Heart left ventricle (tissue), 16 donors: ENCODE measurements around the gene NEDD4L. TPM values are rescaled to one million over a fixed set of nuclear protein-coding genes. Genes with fewer than 3 reads are reported as not detected.

Experiments
- ATAC-seq, 4 donors: fragments of 200-7000 bp; cut with Tn5 transposase; one replicate each; pipeline ENCODE4 v1.9.1; 2020 to 2022; ENCODE audit warnings: moderate library complexity in 4 of 4, mild to moderate bottlenecking in 3 of 4, moderate number of reproducible peaks in 1 of 4
- DNase-seq, 5 donors: peaks; one replicate each; pipeline ENCODE4 v3.0.0-alpha.2; 2020
- H3K27ac ChIP-seq, 12 donors: fragments of 200-600 bp; sonication (generic) in 4 of 12; one replicate each; pipeline versions ENCODE4 v1.5.0 to v1.8.0; 2016 to 2022; ENCODE audit warnings: mild to moderate bottlenecking in 2 of 12
- H3K27me3 ChIP-seq, 9 donors: fragments of 200-600 bp; sonication (generic) in 2 of 9; one replicate each; pipeline versions ENCODE4 v1.5.1 to v1.8.0; 2016 to 2022; ENCODE audit warnings: mild to moderate bottlenecking in 3 of 9
- H3K36me3 ChIP-seq, 9 donors: fragments of 200-600 bp; sonication (generic) in 2 of 9; one replicate each; pipeline versions ENCODE4 v1.5.0 to v1.8.0; 2018 to 2022; ENCODE audit warnings: mild to moderate bottlenecking in 2 of 9
- H3K4me1 ChIP-seq, 12 donors: fragments of 200-600 bp; sonication (generic) in 4 of 12; one replicate each; pipeline versions ENCODE4 v1.5.0 to v1.8.0; 2016 to 2022; ENCODE audit warnings: mild to moderate bottlenecking in 3 of 12
- H3K4me3 ChIP-seq, 12 donors: fragments of 200-600 bp; sonication (generic) in 4 of 12; one replicate each; pipeline versions ENCODE4 v1.5.0 to v1.8.0; 2017 to 2022; ENCODE audit warnings: mild to moderate bottlenecking in 9 of 12, moderate library complexity in 4 of 12
- H3K9me3 ChIP-seq, 12 donors: fragments of 200-600 bp; sonication (generic) in 4 of 12; one replicate each; pipeline versions ENCODE4 v1.5.0 to v1.8.0; 2016 to 2022; ENCODE audit warnings: mild to moderate bottlenecking in 1 of 12
- POLR2A ChIP-seq, 2 donors: fragments of 450-650 bp; IDR thresholded peaks; one replicate each; pipeline ENCODE4 v1.6.1; 2017; ENCODE audit warnings: antibody characterized with exemption in 2 of 2, mild to moderate bottlenecking in 2 of 2, moderate library complexity in 2 of 2
- WGBS, 4 donors: extraction: QIAGEN DNeasy Blood & Tissue Kit in 2 of 4; methylation state at CpG; one replicate each; pipeline versions ENCODE4 v1.1.5 to v1.1.7; 2013 to 2018; 5-methylcytosine and 5-hydroxymethylcytosine counted together
- intact Hi-C, 10 donors: fragments of 100-400 bp; cut with DNase I; formaldehyde crosslinking; loops; one replicate each; pipeline versions ENCODE4 v1.11.1 to v1.14.2; 2022
- polyA plus RNA-seq, 2 donors: library from polyadenylated mRNA; stranded (reverse); fragments of 200-250 nt; gene quantifications; one replicate each; pipeline ENCODE4 v1.2.3, GENCODE V29; 2013
- total RNA-seq, 9 donors: library from RNA; depleted of rRNA in 2 of 9; stranded (reverse); fragments of >200 nt in 2 of 9; fragmentation: NEBNext Ultra II Directional in 3 of 9; extraction: Animal tissue kit (Norgen Biotek cat#: 25700) in 3 of 9; gene quantifications; one replicate each; pipeline versions ENCODE4 v1.1.0 to v1.2.4, GENCODE V29; 2016 to 2023
- TF ChIP-seq, protein P1 (sequence below), 12 donors: fragments of 200-600 bp; sonication (generic) in 4 of 12; IDR thresholded peaks; one replicate each; pipeline versions ENCODE4 v1.5.0 to v1.8.0; 2018 to 2022; ENCODE audit warnings: antibody characterized with exemption in 12 of 12, mild to moderate bottlenecking in 5 of 12
- donor health status: ischemic (EF 13 %, LVEDD 7.1; RV severe dilation, severe dysfunction).
- donor health status: healthy with polysubstance abuse.
- donor health status: DM: no; HTN: yes; CAD: no.
- donor health status: DM: no; HTN: no; CAD: no.
- donor health status: ischemic (EF 25% LVEDD 6.9; RV normal size, moderate dysfunction).
- donor health status: ischemic (EF 25% LVEDD 5.7; RV mildly dilated, moderate dysfunction).
- donor health status: healthy.
- donor health status: DM: yes; HTN: yes; CAD: no.
- donor health status: ischemic (EF 35%, LVEDD 5.7; RV mildly dilated, moderate dysfunction).
- donor health status: nonischemic (EF 11% LVEDD 7.7; RV severe dilation, severe dysfunction).
- donor health status: DM: yes; HTN: yes; CAD: no.
- donor health status: PGD.
- donor health status: ischemic (EF 29% LVEDD 5.4; RV normal size, mild dysfunction).
- donor health status: nonischemic (EF 23%, LVEDD 6.1; RV moderate dilation, normal function).

The NEDD4L gene
- total and polyA plus RNA-seq, 11 donors, result 14.7 to 64.1 (median 51.7) TPM

DNA sequence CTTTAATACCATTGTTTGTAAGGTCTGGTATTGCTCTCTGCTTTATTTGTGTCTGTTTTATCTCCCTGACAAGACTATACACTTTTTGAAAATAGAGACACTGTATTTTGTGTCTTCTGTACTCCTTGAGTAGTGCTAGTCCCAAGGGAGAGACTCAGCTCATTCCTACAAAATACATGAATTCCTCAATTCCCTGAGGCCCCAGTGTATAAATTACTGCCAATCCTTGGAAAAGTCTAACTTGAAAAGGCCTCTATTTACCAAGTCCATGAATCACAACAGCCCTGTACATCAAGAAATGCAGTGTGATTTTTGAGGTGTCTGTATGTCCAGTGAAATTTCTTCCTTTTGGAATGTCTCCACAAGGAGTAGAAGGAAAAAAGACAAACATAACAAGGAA is 34.9 kb upstream of the NEDD4L start:
- no peak for TF ChIP-seq POLR2A (IDR thresholded peaks at IDR 0.05)
- TF ChIP-seq, protein P1, sequence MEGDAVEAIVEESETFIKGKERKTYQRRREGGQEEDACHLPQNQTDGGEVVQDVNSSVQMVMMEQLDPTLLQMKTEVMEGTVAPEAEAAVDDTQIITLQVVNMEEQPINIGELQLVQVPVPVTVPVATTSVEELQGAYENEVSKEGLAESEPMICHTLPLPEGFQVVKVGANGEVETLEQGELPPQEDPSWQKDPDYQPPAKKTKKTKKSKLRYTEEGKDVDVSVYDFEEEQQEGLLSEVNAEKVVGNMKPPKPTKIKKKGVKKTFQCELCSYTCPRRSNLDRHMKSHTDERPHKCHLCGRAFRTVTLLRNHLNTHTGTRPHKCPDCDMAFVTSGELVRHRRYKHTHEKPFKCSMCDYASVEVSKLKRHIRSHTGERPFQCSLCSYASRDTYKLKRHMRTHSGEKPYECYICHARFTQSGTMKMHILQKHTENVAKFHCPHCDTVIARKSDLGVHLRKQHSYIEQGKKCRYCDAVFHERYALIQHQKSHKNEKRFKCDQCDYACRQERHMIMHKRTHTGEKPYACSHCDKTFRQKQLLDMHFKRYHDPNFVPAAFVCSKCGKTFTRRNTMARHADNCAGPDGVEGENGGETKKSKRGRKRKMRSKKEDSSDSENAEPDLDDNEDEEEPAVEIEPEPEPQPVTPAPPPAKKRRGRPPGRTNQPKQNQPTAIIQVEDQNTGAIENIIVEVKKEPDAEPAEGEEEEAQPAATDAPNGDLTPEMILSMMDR (IDR thresholded peaks at IDR 0.05), result no peak
- ATAC-seq, result no peak
- intact Hi-C loops, result no loop called here

DNA sequence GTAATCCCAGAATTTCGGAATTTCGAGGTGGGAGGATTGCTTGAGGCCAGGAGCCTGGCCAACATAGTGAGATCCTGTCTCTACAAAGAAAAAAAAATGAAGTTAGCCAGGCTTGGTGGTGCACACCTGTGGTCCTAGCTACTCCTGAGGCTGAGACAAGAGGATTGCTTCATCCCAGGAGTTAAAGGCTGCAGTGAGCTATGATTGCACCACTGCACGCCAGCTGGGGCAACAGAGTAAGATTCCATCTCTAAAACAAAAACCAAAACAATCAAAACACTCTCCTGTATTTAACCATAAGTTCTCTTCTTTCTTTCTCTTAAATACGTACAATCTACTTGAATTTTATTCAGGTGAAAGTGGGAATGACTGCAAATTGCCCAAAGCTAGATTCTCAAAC is 33.8 kb upstream of the NEDD4L start:
- ATAC-seq, result no peak
- no peaks in the 10 kb centered on the region for H3K36me3 ChIP-seq
- no peaks in the 10 kb centered on the region for H3K4me1 ChIP-seq
- DNase-seq, result no peak
- H3K4me3 ChIP-seq, result no peak overlapping the region
- 89 to 95% (median 92%) methylated on average over 4 of the region's 4 CpGs for WGBS, 4 donors
- no peaks in the 10 kb centered on the region for H3K9me3 ChIP-seq
- intact Hi-C loops, result no loop called here
- no peak overlapping the region for H3K27ac ChIP-seq
- H3K27me3 ChIP-seq, result no peaks in the 10 kb centered on the region
- TF ChIP-seq, protein P1 (IDR thresholded peaks at IDR 0.05), result no peak
- TF ChIP-seq POLR2A (IDR thresholded peaks at IDR 0.05), result no peak

More for the DNA sequence above, 34.9 kb upstream of the NEDD4L start:
- DNase-seq, result no peak
- Histone ChIP-seq H3K36me3 (no peaks in the 10 kb centered on the region), H3K27ac (no peak overlapping the region), H3K9me3 (no peaks in the 10 kb centered on the region), H3K4me3 (no peak overlapping the region), H3K4me1 (no peaks in the 10 kb centered on the region), H3K27me3 (no peaks in the 10 kb centered on the region)

DNA sequence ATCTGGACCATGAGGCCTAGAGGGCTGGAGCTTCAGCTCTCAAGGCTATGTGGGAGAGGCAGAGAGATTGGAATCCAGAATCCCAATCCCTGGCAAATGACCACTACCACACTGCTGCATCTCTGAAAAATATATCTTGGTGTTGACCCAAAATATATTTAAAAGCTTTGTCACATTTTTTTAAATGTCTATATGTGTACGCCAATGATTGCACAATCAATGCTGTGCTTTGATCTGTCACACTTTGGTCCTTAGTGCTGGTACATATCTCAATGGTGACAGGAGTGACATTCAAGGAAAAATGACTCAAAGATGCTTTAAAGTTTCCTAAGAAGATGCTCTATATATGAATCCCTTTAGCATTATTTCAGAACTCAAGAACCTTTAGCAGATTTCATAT is 31.7 kb upstream of the NEDD4L start:
- intact Hi-C loops, result no loop called here
- Histone ChIP-seq H3K27me3 (no peaks in the 10 kb centered on the region), H3K4me3 (no peak overlapping the region), H3K27ac (no peak overlapping the region), H3K4me1 (no peaks in the 10 kb centered on the region), H3K36me3 (no peaks in the 10 kb centered on the region), H3K9me3 (peaks cover 0 to 14% (median 2%) of the 10 kb centered on the region in 12 donors)
- 86 to 100% (median 93%) methylated on average over 1 of the region's 1 CpG for WGBS, 4 donors
- ATAC-seq, result no peak
- TF ChIP-seq POLR2A (IDR thresholded peaks at IDR 0.05), result no peak
- TF ChIP-seq, protein P1 (IDR thresholded peaks at IDR 0.05), result no peak
- DNase-seq, result no peak

DNA sequence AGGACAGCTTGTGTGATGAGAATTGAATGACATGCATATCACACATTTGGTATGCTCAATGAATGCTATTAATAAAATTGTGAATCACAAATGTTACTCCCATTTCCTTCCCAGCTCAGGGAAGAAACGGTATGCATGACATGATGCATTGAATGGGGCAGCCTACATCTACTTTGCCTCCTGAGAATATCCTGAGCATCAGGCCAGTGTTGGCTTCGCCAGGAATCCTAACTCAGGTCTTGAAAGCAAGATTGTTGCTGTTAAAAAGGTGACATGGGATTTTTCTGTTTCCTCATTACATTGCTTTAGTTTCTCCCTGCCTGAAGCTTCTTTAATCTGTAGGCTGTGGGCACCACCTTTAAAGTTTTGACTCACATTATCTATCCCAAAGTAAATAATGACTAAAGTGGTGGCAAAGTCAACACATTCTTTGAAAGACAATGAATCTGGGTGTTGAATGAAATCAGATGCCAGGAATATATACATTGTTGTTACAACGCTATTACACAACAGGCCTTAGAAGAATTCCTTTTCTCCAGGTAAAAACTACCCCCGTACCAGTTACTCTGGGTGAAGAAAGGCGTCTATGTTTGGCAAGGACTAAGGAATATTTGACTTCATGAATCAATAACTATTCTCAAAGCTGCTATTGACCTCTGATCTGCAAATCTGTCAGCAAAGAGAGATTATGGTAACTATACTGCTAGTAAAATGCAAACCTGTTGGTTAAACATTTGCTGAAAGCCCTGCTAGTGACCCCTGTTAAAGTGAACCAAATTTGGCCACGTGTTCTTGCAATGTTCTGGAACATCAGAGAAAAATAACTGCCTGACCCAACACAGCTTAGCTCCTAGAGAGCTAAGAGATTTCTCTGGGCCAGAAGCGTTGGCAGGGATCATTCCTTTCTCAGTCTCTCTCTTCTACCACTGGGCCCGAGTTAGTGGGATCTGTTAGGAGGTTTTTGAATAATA is 30.5 kb upstream of the NEDD4L start:
- Histone ChIP-seq H3K9me3 (peaks cover 0 to 14% (median 2%) of the 10 kb centered on the region in 12 donors), H3K4me3 (no peak overlapping the region), H3K27me3 (no peaks in the 10 kb centered on the region), H3K4me1 (no peaks in the 10 kb centered on the region), H3K36me3 (no peaks in the 10 kb centered on the region), H3K27ac (no peak overlapping the region)
- DNase-seq (no peak), ATAC-seq (no peak)
- WGBS, 4 donors, result 58 to 67% (median 65%) methylated on average over 8 of the region's 8 CpGs
- intact Hi-C loops, result no loop called here
- TF ChIP-seq POLR2A (IDR thresholded peaks at IDR 0.05), result no peak
- TF ChIP-seq, protein P1 (IDR thresholded peaks at IDR 0.05), result no peak
